Measurements from ENCODE around the gene IL4R. TPM values are rescaled to one million over a fixed set of nuclear protein-coding genes. Genes with fewer than 3 reads are reported as not detected.
"Not testable (repeated sequence)": the region's sequence is repeated elsewhere in the genome, so short reads cannot be mapped to it uniquely, and the experiment has no call there.

The IL4R gene
- polyA plus RNA-seq, 1 donor = 21.9 TPM

DNA sequence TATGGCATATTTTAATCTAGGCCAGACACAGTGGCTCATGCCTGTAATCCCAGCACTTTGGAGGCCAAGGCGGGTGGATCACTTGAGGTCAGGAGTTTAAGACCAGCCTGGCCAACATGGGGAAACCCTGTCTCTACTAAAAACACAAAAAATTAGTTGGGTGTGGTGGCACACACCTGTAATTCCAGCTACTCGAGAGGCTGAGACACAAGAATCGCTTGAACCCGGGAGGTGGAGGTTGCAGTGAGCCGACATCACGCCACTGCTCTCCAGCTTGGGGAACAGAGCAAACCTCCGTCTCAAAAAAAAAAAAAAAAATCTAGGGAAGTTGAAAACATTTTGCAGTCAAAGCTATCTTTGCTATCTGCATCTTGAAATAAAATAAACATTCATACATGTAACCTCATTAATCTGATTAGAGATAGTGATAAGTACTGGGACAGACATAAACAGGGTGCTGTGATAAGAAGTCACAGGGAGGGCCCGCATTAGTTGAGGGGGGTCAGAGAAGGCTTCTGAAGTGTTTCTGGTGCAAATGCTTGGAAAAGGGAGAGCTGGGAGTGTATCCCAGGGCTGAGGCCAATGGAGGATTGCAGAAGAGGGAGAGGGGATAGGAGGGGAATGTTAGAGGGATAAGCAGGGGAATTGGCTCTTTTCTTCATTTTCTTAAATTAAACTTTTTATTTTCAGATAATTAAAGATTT is 15.8 kb downstream of the IL4R start:
- DNase-seq = not testable (repeated sequence)

GRCh38 chr16:27330542-27330941 is 16.8 kb downstream of the IL4R start:
- no peak for DNase-seq

DNA sequence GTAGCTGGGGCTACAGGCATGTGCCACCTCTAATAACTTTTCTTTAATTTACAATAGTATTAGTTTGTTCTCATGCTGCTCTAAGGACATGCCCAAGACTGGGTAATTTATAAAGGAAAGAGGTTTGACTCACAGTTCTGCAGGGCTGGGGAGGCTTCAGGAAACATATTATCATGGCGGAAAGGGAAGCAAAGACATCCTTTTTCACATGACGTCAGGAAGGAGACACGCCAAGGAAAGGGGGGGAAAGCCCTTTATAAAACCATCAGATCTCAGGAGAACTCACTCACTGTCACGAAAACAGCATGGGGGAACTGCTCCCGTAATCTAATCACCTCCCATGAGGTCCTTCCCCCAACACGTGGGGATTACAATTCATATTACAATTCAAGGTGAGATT is 18.3 kb downstream of the IL4R start:
- no peak for DNase-seq

GRCh38 chr16:27333104-27333503 is 19.3 kb downstream of the IL4R start:
- DNase-seq = no peak

GRCh38 chr16:27333549-27333948 is 19.8 kb downstream of the IL4R start:
- no peak for DNase-seq

DNA sequence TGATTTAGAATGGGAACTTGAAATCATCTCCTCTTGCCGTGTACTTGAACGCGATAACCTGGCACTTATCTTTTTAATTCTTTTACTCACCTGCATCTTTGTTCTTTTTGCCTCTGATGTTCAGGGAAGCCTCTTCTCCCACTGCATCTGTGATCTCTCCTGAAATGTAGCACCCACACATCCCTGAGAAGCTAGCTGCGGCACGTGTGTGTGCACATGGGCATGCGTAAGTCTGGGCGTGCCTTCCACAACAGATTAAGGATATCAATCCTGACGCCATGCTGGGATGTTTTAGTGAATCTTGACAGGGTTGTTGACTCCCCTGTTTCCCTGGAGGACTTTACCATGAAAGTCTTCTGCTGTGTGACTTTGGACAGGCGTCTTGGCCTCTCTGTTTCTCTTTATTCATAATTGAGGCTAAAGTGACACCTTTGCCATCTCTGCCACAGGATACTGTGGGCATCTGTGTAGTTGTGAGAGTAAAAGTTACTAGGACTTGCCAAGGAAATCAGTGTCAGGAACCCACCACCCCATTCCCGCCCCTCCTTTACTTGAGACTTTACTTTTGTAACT is 20.5 kb downstream of the IL4R start:
- DNase-seq = no peak

DNA sequence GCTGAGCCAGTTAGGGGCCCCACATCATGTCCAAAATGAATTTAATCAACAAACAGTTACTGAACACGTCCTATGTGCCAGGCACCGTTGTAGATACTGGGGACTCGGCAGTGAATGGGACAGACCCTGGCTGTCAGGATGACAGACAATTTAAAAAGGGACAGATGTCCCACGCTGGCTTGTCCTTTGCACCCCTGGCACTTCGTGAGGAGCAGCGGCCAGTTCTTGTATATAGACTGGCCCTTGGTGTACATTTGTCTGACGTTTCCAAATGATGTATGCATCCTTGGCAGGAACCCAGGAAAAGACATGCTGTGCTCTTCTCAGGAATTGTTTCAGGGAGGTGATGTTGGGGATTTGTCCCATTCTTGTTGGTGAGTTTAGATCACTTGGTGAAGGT is 21.1 kb downstream of the IL4R start:
- no peak for DNase-seq

GRCh38 chr16:27335349-27336053 is 21.7 kb downstream of the IL4R start:
- DNase-seq = no peak

DNA sequence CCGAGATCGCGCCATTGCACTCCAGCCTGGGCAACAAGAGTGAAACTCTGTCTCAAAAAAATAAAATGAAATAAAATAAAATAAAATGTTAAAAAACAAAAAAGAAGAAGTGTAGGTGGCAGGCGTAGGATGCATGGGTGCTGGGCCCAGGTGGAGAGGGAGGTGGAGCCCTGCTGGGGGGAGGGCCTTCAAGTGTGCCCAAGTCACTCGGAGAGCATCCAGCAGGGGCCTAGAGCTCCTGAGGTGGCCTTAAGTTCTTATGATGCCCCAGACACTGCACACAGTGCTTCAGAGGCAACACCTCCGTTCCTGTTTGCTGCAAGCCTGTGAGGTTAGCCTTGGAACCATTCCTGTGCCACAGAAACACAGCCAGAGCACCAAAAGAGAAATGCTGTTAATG is 23.2 kb downstream of the IL4R start:
- no peak for DNase-seq

DNA sequence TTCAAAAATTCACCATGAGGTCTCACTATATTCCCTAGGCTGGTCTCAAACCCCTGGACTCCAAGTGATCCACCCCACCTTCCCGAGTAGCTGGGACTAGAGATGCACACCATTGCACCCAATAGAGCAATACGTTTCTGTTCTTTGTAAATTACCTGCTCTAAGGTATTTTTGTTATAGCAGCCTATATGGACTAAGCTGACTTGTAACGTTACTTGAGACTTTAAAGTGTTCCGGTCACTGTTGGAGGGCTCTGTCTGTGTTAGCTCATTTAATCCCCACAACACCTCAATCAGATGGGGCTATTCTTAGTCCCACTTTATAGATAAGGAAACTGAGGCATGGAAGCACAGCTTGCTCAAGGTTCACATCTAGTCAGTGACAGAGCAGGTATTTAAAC is 25.4 kb downstream of the IL4R start:
- DNase-seq = no peak

GRCh38 chr16:27340654-27341053 is 26.9 kb downstream of the IL4R start:
- DNase-seq = no peak

DNA sequence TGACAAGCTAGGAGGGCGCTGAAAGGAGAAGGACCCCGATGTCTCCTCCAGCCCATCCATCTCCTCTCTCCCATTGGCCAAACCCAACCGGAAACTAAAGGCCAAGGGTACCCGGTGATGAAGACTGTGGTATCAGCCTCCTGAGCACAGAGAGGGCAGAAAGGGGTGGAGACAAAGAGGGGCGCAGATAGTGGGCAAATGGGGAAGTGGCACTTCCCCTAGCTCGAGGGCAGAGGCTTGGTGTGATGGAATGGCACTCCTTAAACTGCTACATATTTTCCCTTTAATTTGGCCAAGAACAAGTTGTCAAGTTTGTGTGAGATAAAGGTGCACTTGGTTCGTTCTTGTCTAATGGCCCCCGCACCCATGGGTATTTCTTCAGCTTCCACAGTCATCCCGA is 27.8 kb downstream of the IL4R start:
- DNase-seq = no peak

DNA sequence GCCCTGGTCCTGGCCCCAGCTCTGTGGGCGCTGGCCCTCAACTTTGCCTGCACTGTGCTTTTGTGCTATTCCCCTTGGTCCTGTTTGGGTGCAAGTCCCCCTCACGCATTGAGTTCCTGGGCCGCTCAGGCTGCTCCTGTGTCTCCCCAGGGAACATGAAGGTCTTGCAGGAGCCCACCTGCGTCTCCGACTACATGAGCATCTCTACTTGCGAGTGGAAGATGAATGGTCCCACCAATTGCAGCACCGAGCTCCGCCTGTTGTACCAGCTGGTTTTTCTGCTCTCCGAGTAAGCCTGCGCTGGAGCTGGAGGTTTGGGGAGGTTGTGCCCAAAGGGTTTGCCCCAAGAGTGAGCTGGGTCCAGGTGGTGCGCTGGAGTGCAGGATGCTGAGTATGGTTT is 28.2 kb downstream of the IL4R start:
- no peak for DNase-seq

- no peak for DNase-seq
Measured at GRCh38 chr16:27344721-27345120, 30.9 kb downstream of the IL4R start.

- DNase-seq = no peak
Measured at GRCh38 chr16:27345201-27345600, 31.4 kb downstream of the IL4R start.

DNA sequence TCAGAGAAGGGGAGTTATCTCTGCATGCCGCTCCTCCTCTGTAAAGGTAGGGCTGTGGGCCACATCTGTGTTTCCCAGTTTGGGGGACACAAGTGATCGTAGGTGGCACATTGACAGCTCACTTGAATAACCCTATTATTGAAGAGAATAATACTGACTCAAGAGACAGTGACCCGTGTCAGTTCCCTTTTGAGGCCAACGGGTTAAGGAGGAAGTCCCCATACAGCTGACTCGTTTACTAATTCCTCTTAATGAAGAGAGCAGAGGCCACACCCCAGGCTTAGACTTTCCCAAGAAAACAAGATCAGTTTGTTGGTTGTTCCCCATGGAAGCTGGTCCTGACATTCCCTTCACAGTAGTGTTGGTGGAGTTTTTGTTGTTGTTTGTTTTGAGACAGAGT is 33.0 kb downstream of the IL4R start:
- DNase-seq = no peak

DNA sequence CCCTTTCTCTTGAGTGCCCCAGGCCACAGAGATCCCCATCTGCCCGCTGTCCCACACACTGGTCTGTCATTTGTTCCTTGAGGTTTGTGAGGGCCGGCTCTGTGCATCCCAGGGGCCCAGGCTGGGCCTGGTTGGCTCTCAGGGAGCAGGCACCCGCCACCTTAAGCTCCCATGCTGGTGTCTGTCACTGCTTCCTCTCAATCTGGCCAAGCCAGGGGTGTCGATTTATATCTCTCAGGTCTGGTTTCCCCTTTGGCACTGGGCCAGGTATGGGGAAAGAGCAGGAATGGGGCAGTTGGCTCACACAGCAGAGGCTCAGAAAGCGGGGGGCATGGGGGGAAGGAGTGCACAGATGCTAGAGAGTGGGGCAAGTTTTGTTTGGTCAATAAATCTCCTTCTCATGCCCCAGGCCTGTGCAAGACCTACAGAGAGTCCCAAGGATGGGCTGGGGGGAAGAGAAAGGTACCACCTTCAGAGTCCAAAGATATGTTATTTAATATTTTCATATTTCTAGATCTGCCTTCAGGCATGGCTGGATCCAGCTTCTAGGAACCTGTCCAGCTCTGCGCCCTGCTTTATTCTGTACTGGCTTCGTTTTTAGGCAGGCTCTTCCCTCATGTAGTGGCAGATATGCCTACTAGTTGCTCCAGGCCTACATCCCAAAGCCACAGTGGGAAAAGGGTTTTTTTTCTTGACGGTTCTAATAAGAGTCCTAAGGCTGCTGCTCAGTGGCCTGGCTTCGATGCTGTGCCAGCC is 34.3 kb downstream of the IL4R start:
- no peak for DNase-seq

- DNase-seq = no peak
Measured at GRCh38 chr16:27349276-27349675, 35.5 kb downstream of the IL4R start.

DNA sequence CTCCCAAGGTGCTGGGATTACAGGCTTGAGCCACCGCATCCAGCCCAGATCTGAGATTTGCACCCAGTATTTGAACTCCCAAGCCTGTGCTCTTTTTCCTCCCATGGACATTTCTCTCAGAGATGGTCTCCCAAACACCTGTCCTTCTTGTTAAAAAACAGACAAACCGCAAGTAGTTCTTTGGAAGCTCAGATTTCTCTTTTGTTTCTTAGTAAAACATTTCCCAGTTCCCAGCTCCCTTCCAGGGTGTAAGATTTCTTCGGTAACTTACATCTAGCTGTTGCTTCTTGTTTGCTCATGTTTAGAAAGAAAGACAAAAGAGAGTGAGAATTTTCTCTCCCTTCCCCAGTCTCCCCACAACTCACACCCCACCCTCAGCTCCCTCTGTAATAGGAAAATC is 36.2 kb downstream of the IL4R start:
- no peak for DNase-seq

DNA sequence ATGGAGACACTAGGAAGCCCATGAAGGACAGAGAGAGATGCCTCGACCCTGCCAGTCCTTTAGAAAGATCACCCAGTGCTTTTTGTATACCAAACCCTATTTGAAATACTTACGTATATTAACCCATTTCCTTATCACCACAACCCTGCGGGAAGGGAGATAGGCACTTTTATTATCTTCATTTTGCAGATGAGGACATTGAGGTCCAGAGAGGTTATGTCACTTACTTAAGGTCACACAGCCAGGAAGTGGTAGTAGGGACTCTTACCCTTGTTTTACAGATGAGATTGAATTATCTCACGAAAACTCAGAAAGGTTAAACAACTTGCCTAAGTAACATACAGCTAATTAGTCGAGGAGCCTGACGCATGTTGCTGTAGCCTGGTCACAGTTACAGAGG is 38.2 kb downstream of the IL4R start:
- DNase-seq = no peak

DNA sequence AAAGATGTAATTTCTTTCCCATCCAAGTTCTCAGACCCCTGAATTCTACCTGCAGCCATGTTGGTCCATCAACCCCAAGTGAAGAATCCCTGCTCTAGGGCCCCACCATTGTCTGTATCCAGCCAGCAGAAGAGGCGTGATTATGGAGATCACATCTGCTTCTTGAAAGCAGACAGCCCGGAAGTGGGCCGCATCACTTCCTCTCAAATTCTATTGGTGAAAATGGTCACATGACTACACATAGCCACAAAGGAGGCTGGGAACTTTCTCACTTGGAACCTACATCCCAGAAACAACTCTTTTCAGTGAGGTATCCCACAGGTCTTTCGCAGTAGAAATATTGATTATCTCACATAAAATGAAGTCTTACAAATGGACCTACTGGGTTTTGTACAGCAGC is 40.1 kb downstream of the IL4R start:
- DNase-seq = no peak

DNA sequence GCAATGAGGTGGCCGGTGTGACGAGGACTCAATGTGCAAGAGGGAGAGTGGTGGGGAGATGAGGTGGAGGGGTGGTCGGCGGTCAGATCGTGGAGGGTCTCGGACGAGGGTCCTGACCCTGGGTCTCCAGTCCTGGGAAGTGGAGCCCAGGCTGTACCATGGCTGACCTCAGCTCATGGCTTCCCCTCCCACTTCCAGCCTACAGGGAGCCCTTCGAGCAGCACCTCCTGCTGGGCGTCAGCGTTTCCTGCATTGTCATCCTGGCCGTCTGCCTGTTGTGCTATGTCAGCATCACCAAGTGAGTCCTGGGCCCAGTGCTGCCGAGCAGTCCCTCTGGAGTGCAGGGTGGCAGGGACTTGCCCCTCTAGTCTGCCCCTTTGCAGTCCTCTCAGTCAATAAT is 41.8 kb downstream of the IL4R start:
- DNase-seq = no peak

DNA sequence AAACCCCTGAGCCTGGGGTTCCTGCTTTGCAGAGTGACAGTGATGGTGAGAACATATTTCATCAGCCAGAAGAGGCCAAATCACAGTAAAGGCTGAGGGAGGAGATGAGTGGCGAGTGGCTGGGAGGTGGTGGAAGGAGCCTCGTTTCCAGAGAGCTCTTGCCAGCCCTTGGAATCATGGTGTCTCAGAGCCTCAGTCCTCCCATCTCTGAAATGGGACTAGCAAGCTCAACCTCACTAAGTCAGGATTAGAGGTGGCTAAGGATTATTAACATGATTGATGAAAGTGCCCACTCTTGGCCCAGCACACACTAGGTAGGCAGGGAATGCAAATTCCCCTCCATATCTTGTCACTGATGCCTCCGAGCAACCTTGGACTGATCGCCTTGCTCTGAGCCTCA is 43.0 kb downstream of the IL4R start:
- no peak for DNase-seq
